GM18867 (cell line): ENCODE data around the gene ROR1.
"Not testable (repeated sequence)": the region's sequence is repeated elsewhere in the genome, so short reads cannot be mapped to it uniquely, and the experiment has no call there.

Experiments used
- ATAC-seq: cut with Tn5 transposase; IDR thresholded peaks from one replicate; pipeline ENCODE4 v1.9.1; 2021; ENCODE audit warnings: mild to moderate bottlenecking, moderate library complexity; ENCODE audit not compliant: unreplicated experiment

The ROR1 gene

DNA sequence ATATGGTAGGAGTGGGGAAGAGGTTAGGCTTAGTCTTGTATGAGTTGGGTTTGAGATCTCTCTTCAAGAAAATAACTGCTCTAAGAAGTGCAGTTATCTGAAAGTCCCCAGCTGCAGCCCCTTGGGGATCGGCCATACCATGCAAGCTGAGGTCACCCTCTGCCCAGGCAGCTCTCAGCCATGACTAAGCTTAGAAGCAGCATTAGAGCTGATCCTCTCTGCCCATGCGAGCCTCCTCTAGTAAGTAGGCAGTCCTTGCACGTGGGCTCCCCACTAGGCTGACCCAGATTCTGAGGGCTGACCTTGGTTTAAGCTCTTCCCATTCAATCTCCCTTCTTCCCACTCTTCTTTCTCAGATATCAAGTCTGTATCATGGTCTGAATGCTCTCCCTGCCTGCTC lies 308.6 kb downstream of the ROR1 start:
- no peak for ATAC-seq

DNA sequence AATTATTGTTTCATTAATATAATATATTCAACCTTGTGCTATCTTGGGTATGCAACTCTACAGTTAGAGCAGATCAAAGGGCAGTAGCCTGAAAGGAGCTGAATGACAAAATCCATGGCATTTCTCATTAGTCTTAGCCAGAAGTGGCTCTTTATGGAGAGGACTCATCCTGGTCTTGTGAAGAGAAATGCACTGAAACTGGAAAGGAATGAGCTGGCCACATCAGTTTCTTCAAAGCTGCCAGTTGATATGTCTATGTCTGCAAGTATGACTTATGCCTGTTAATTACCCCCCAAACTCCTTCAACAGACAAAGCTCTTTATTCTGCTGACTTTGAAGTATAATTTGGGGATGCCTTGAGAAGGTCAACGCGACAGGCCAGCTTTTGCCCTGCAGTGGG lies 310.6 kb downstream of the ROR1 start:
- ATAC-seq, result no peak

GRCh38 chr1:64087768-64088167 lies 314.0 kb downstream of the ROR1 start:
- ATAC-seq, result no peak

DNA sequence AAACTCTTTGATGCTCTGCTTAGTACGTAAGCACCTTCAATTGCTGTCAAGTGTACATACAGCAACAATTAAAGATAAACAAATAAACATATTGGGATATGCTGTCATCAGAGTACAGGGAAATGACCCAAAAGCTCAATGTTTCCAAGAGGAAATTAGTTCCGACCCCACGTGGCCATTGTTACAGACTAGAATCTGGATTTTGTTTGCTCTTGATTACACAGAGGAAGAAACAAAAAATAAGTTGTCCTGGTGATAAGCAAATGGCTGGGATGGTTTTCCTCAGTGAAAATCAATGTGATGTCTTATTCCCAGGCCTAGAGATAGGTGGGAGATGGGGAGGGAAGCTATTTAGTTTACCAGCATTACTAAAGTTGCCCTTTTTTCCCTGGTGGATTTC lies 316.6 kb downstream of the ROR1 start:
- ATAC-seq, result no peak

- ATAC-seq, result no peak
These were observed 319.1 kb downstream of the ROR1 start for GRCh38 chr1:64092851-64093371.

- ATAC-seq, result no peak
These were observed 320.1 kb downstream of the ROR1 start for GRCh38 chr1:64093941-64094340.

DNA sequence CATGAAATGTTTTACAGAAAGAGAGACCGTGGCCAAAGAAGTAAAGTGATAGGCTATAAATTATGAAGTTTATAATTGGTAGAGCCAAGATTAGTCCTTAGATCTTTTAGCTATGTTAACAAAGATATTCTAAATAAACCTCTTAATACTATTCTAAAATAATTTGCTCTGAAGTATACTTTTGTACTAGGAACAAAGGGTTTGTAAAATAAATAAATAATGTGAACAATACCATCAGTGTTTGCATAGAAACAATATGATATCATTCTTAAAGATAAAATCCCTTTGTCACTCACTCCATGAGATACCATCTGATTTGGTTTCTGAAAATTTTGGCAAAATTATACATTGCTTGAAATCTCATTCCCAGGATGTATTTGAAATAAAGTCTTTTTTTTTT lies 322.0 kb downstream of the ROR1 start:
- no peak for ATAC-seq

DNA sequence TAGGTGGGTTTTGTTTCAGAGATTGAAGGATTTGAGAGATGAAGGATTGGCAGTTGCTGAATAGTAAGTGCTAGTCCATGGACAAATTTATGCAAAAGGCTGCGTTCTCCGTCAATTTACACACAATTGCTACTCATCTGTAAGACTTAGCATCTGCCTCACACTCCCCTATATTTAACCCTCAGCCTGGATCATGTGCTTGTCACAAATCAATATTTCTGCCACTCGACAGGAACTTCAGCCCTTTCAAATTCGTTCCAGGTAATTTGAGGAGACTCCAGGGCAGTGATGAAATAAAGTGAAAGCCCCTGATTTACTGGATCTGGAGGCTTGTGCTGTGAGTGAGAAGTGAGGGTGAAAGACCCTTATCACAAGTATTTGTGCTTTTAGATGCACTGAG lies 324.0 kb downstream of the ROR1 start:
- ATAC-seq, result no peak

GRCh38 chr1:64098436-64098835 lies 324.6 kb downstream of the ROR1 start:
- ATAC-seq, result no peak

DNA sequence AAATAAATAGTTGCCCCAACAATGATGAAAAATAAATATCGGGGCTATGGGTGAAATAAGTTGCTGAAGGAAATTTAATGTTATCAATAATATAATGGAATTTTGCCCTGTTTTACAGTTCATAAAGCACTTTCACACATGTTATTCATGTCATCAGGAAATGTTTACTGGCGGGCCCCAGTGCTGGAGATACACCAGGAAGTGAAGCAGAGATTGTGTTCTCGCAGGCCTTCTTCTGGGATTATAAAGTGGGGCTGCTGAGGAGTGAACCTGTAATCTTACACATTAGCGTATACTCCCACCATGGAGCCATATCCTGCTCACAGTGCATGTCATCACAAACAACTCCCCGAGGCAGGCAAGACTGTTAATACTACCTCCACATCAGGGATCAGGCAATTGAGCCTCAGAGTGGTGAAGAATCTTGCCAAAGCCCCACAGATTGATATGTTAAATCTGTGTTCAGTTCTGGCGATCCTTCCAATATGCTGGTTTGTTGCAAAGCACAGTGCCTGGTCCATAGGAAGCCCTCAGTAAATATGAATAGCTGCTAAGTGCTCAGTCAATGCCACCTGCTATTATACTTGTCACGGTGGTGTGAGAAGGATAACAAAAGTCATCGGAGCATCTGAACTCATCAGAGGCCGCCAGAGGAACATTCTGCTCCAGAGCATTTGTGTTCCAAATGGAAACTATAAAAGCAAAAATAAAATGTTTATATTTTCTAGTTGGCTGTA lies 325.2 kb downstream of the ROR1 start:
- no peak for ATAC-seq

- no peak for ATAC-seq
These were observed 327.0 kb downstream of the ROR1 start for GRCh38 chr1:64100791-64101190.

DNA sequence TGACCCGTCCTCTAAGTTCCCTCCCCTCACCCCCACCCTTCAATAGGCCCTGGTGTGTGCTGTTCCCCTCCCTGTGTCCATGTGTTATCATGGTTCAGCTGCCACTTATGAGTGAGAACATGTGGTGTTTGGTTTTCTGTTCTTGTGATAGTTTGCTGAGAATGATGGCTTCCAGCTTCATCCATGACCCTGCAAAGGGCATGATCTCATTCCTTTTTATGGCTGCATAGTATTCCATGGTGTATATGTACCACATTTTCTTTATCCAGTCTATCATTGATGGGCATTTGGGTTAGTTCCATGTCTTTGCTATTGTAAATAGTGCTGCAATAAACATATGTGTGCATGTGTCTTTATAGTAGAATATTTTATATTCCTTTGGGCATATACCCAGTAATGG lies 330.8 kb downstream of the ROR1 start:
- not testable (repeated sequence) for ATAC-seq

GRCh38 chr1:64107118-64107519 lies 333.3 kb downstream of the ROR1 start:
- ATAC-seq, result no peak

- no peak for ATAC-seq
These were observed 333.8 kb downstream of the ROR1 start for GRCh38 chr1:64107632-64108031.

GRCh38 chr1:64110924-64111777 lies 337.3 kb downstream of the ROR1 start:
- ATAC-seq, result no peak

GRCh38 chr1:64111787-64112186 lies 338.0 kb downstream of the ROR1 start:
- no peak for ATAC-seq

DNA sequence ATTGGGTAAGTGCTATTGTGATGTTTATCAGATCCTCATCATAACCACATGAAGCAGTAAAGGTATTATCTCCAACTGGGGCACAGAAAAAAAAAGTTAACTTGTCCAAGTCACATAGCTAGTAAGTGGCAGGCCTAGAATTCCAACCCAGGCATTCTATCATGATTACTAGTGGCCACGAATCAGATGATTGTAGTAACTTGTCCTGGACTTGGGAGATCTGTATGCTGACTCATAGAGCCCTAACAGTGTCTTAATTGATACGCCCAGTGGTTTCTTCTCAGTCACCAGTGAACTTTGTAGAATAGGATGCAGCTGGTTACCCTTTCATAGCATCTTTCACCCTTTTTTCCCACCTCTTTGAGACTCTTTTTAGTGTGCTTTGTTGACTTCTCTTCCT lies 338.5 kb downstream of the ROR1 start:
- ATAC-seq, result no peak

GRCh38 chr1:64114012-64114525 lies 340.3 kb downstream of the ROR1 start:
- ATAC-seq, result no peak

DNA sequence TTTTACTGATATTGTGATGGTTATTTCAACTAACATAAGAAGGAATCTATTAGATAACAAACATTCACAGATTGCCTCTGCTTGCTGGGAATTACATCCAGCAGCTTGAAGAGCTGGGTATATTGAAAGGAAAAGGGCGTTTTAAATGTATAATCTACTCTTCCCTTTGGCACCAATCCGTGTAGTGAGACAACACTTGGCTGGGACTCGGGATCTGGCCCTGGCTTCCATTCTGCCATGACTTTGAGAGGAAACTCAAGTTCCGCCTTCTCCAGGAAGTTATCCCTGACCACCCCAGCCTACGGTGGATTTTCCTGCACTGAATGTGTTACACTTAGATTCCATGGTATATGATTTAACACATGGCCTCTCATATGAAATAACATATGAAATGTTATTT lies 342.7 kb downstream of the ROR1 start:
- ATAC-seq, result no peak

- ATAC-seq, result no peak
These were observed 343.7 kb downstream of the ROR1 start for GRCh38 chr1:64117492-64117891.

GRCh38 chr1:64121766-64122385 lies 348.1 kb downstream of the ROR1 start:
- no peak for ATAC-seq
